DOHH2 (cell line): ENCODE results near the gene MRPL10.

Experiments used
- H3F3A ChIP-seq: fragments of 200-600 bp; sonication (generic), shearing (Covaris generic); 2 replicates; pipeline ENCODE4 v1.6.0; 2016; ENCODE audit warnings: antibody characterized with exemption, mild to moderate bottlenecking; ENCODE audit not compliant: control insufficient read depth, insufficient read depth
- H3K27ac ChIP-seq: fragments of 200-600 bp; sonication (generic); 2 replicates; pipeline ENCODE4 v1.5.1; 2014; ENCODE audit warnings: low read depth, mild to moderate bottlenecking, low read length, moderate library complexity
- H3K27me3 ChIP-seq: fragments of 200-600 bp; sonication (generic); 2 replicates; pipeline ENCODE4 v1.6.1; 2014; ENCODE audit warnings: mild to moderate bottlenecking, low read length, mixed read lengths; ENCODE audit not compliant: control insufficient read depth
- H3K36me3 ChIP-seq: fragments of 200-600 bp; sonication (generic); 2 replicates; pipeline ENCODE4 v1.6.1; 2014; ENCODE audit warnings: mild to moderate bottlenecking, low read length, moderate library complexity, mixed read lengths; ENCODE audit not compliant: control insufficient read depth
- H3K4me1 ChIP-seq: fragments of 200-600 bp; sonication (generic); 2 replicates; pipeline ENCODE4 v1.6.1; 2014; ENCODE audit warnings: mild to moderate bottlenecking, low read length, mixed read lengths; ENCODE audit not compliant: control insufficient read depth
- H3K4me2 ChIP-seq: fragments of 200-600 bp; sonication (generic); 2 replicates; pipeline ENCODE4 v1.6.0; 2014; ENCODE audit warnings: mild to moderate bottlenecking, low read length, moderate library complexity
- H3K4me3 ChIP-seq: fragments of 200-600 bp; sonication (generic); 2 replicates; pipeline ENCODE4 v1.5.1; 2014; ENCODE audit warnings: mild to moderate bottlenecking, low read length, mixed read lengths
- H3K79me2 ChIP-seq: fragments of 200-600 bp; sonication (generic); 2 replicates; pipeline ENCODE4 v1.6.1; 2014; ENCODE audit warnings: mild to moderate bottlenecking, low read length, mixed read lengths; ENCODE audit not compliant: control insufficient read depth
- H3K9me2 ChIP-seq: fragments of 200-600 bp; sonication (generic); replicated peaks from 2 replicates; pipeline ENCODE4 v1.6.1; 2014; ENCODE audit warnings: mild to moderate bottlenecking, low read length, mixed read lengths; ENCODE audit not compliant: control insufficient read depth
- H3K9me3 ChIP-seq: fragments of 200-600 bp; sonication (generic); 2 replicates; pipeline ENCODE4 v1.6.1; 2014; ENCODE audit warnings: antibody characterized with exemption, low read length, mixed read lengths; ENCODE audit not compliant: control insufficient read depth, insufficient read depth
- H4K20me1 ChIP-seq: fragments of 200-600 bp; sonication (generic); 2 replicates; pipeline ENCODE4 v1.6.0; 2014; ENCODE audit warnings: low read depth, mild to moderate bottlenecking, antibody characterized with exemption, low read length, moderate library complexity; ENCODE audit not compliant: control insufficient read depth, insufficient read depth
- CTCF ChIP-seq: fragments of 200-600 bp; sonication (generic); IDR thresholded peaks from one replicate; pipeline ENCODE4 v1.5.1; 2014; ENCODE audit warnings: antibody characterized with exemption, mild to moderate bottlenecking, low read depth, low read length; ENCODE audit not compliant: poor library complexity, severe bottlenecking
- EZH2phosphoT487 ChIP-seq: fragments of 200-600 bp; sonication (generic); IDR thresholded peaks from 2 replicates; pipeline ENCODE4 v1.6.1; 2017; ENCODE audit warnings: borderline replicate concordance, mild to moderate bottlenecking, antibody characterized with exemption, low read length, moderate library complexity, mixed read lengths

The MRPL10 gene

GRCh38 chr17:47851764-47852112 is 20.4 kb upstream of the MRPL10 start:
- Histone ChIP-seq H3K4me2 (no peak overlapping the region), H3K9me3 (no peaks in the 10 kb centered on the region), H3K36me3 (no peaks in the 10 kb centered on the region), H3K27ac (no peak overlapping the region), H3K27me3 (peaks cover 77% of the 10 kb centered on the region), H3F3A (no peaks in the 10 kb centered on the region), H4K20me1 (no peaks in the 10 kb centered on the region), H3K9me2 (no peaks in the 10 kb centered on the region), H3K79me2 (no peaks in the 10 kb centered on the region), H3K4me1 (no peaks in the 10 kb centered on the region), H3K4me3 (no peak overlapping the region)
- TF ChIP-seq CTCF (no peak), EZH2phosphoT487 (no peak)

- Histone ChIP-seq H3K36me3 (no peaks in the 10 kb centered on the region), H3F3A (no peaks in the 10 kb centered on the region), H3K4me2 (no peak within 1 kb of the TSS), H4K20me1 (no peaks in the 10 kb centered on the region), H3K4me3 (no peak within 1 kb of the TSS), H3K27me3 (peaks cover 74% of the 10 kb centered on the region), H3K79me2 (no peaks in the 10 kb centered on the region), H3K4me1 (no peaks in the 10 kb centered on the region), H3K9me2 (no peaks in the 10 kb centered on the region), H3K27ac (no peak within 1 kb of the TSS), H3K9me3 (no peaks in the 10 kb centered on the region)
- TF ChIP-seq CTCF: no peak
- peak; percentile 80; the same call in 1 of the 2 replicates for TF ChIP-seq EZH2phosphoT487
These were observed 19.6 kb upstream of the MRPL10 start, which contains the start of gene SP6 for GRCh38 chr17:47850692-47851573. Gene SP6, minus strand, starts transcription at chr17:47851163. Its CDS starts 2,734 bp downstream, at chr17:47848429.

- Histone ChIP-seq H4K20me1 (no peaks in the 10 kb centered on the region), H3F3A (no peaks in the 10 kb centered on the region), H3K27me3 (peaks cover 70% of the 10 kb centered on the region), H3K4me2 (no peak overlapping the region), H3K9me2 (no peaks in the 10 kb centered on the region), H3K79me2 (no peaks in the 10 kb centered on the region), H3K4me1 (no peaks in the 10 kb centered on the region), H3K4me3 (no peak overlapping the region), H3K27ac (no peak overlapping the region), H3K9me3 (no peaks in the 10 kb centered on the region), H3K36me3 (no peaks in the 10 kb centered on the region)
- TF ChIP-seq EZH2phosphoT487 (no peak), CTCF (no peak)
These were observed 19.0 kb upstream of the MRPL10 start for GRCh38 chr17:47850373-47850691.
